Lower lobe of right lung (tissue), 2 donors: Measurements from ENCODE around the gene VSTM5. TPM values are rescaled to one million over a fixed set of nuclear protein-coding genes. Genes with fewer than 3 reads are reported as not detected.

Source experiments
- ATAC-seq, 2 donors: fragments of 200-7000 bp; cut with Tn5 transposase; one replicate each; pipeline ENCODE4 v1.9.1; 2020 to 2022; ENCODE audit warnings: mild to moderate bottlenecking in 2 of 2, moderate library complexity in 2 of 2
- DNase-seq: peaks from one replicate; pipeline ENCODE4 v3.0.0-alpha.2; 2020
- H3K27ac ChIP-seq: fragments of 200-600 bp; one replicate; pipeline ENCODE4 v1.8.0; 2022
- H3K27me3 ChIP-seq: fragments of 200-600 bp; one replicate; pipeline ENCODE4 v1.8.0; 2022; ENCODE audit warnings: low read depth
- H3K36me3 ChIP-seq: fragments of 200-600 bp; one replicate; pipeline ENCODE4 v1.8.0; 2022; ENCODE audit warnings: mild to moderate bottlenecking
- H3K4me1 ChIP-seq: fragments of 200-600 bp; one replicate; pipeline ENCODE4 v1.8.0; 2022
- H3K4me3 ChIP-seq: fragments of 200-600 bp; one replicate; pipeline ENCODE4 v1.8.0; 2022; ENCODE audit warnings: mild to moderate bottlenecking
- H3K9me3 ChIP-seq: fragments of 200-600 bp; one replicate; pipeline ENCODE4 v1.8.0; 2022
- CTCF ChIP-seq: fragments of 200-600 bp; IDR thresholded peaks from one replicate; pipeline ENCODE4 v1.8.0; 2022; ENCODE audit warnings: antibody characterized with exemption, mild to moderate bottlenecking
- intact Hi-C: fragments of 100-400 bp; cut with DNase I; formaldehyde crosslinking; loops from one replicate; pipeline ENCODE4 v1.11.0; 2022
- total RNA-seq: library from RNA; stranded (reverse); fragmentation: NEBNext Ultra II Directional; extraction: Animal tissue kit (Norgen Biotek cat#: 25700); gene quantifications from one replicate; pipeline ENCODE4 v1.2.1, GENCODE V29; 2021
- donor health status: DM: no; HTN: yes; CAD: no; lungs with severe emphysema.

VSTM5 gene
- total RNA-seq, 1 donor from 2014 or later, result not detected

- H3K9me3 ChIP-seq, result no peaks in the 10 kb centered on the region
- ATAC-seq (no peak), DNase-seq (no peak)
- no peak overlapping the region for H3K27ac ChIP-seq
- H3K27me3 ChIP-seq, result no peaks in the 10 kb centered on the region
- H3K36me3 ChIP-seq, result peaks cover 70% of the 10 kb centered on the region
- intact Hi-C loops, result no loop called here
- H3K4me3 ChIP-seq, result no peak overlapping the region
- no peaks in the 10 kb centered on the region for H3K4me1 ChIP-seq
- TF ChIP-seq CTCF, result no peak
Observed at GRCh38 chr11:93813974-93814373, 36.4 kb downstream of the VSTM5 start.

GRCh38 chr11:93807980-93808379 is 42.4 kb downstream of the VSTM5 start:
- no peaks in the 10 kb centered on the region for H3K27me3 ChIP-seq
- H3K27ac ChIP-seq, result no peak overlapping the region
- H3K9me3 ChIP-seq, result no peaks in the 10 kb centered on the region
- peaks cover 100% of the 10 kb centered on the region for H3K36me3 ChIP-seq
- TF ChIP-seq CTCF, result no peak
- ATAC-seq (no peak), DNase-seq (no peak)
- no peaks in the 10 kb centered on the region for H3K4me1 ChIP-seq
- intact Hi-C loops, result no loop called here
- H3K4me3 ChIP-seq, result no peak overlapping the region

- intact Hi-C loops, result no loop called here
- Histone ChIP-seq H3K36me3 (peaks cover 100% of the 10 kb centered on the region), H3K27ac (no peak overlapping the region), H3K4me1 (no peaks in the 10 kb centered on the region), H3K27me3 (no peaks in the 10 kb centered on the region), H3K4me3 (no peak overlapping the region), H3K9me3 (no peaks in the 10 kb centered on the region)
- DNase-seq (no peak), ATAC-seq (no peak)
- TF ChIP-seq CTCF, result no peak
Observed at GRCh38 chr11:93804879-93805278, 45.5 kb downstream of the VSTM5 start.

GRCh38 chr11:93801366-93801765 is 49.1 kb downstream of the VSTM5 start:
- no peak for ATAC-seq
- no peaks in the 10 kb centered on the region for H3K9me3 ChIP-seq

GRCh38 chr11:93796441-93797231 is 53.8 kb downstream of the VSTM5 start:
- Histone ChIP-seq H3K27me3 (no peaks in the 10 kb centered on the region), H3K4me3 (no peak overlapping the region), H3K4me1 (no peaks in the 10 kb centered on the region), H3K27ac (no peak overlapping the region), H3K36me3 (peaks cover 100% of the 10 kb centered on the region), H3K9me3 (no peaks in the 10 kb centered on the region)
- no peak for ATAC-seq
- intact Hi-C loops, result no loop called here
- TF ChIP-seq CTCF, result no peak
- no peak for DNase-seq

More at GRCh38 chr11:93801366-93801765, 49.1 kb downstream of the VSTM5 start:
- H3K4me3 ChIP-seq, result no peak overlapping the region
- no peaks in the 10 kb centered on the region for H3K27me3 ChIP-seq
- H3K4me1 ChIP-seq, result no peaks in the 10 kb centered on the region
- peaks cover 100% of the 10 kb centered on the region for H3K36me3 ChIP-seq
- no peak overlapping the region for H3K27ac ChIP-seq
- DNase-seq, result no peak
- TF ChIP-seq CTCF, result no peak
- intact Hi-C loops, result no loop called here
